ENCODE data around the gene DNAJA1.

The DNAJA1 gene

GRCh38 chr9:33082538-33083326 is 57.7 kb downstream of the DNAJA1 start:
- TF ChIP-seq GATA3 (IDR thresholded peaks at IDR 0.05; ENCODE audit: low read depth, low read length) (no peak), GATA2 (IDR thresholded peaks at IDR 0.05; ENCODE audit: low read depth, low read length) (no peak)

Data from SH-SY5Y (cell line).